Adipose tissue (tissue), 3 donors: ENCODE results near the gene ATP6V1G3. TPM values are rescaled to one million over a fixed set of nuclear protein-coding genes. Genes with fewer than 3 reads are reported as not detected.
"Not testable (repeated sequence)": the region's sequence is repeated elsewhere in the genome, so short reads cannot be mapped to it uniquely, and the experiment has no call there.

Experiments used
- H3K27ac ChIP-seq: one replicate; pipeline ENCODE4 v1.5.1; 2013; ENCODE audit warnings: low read depth, low read length
- WGBS, 3 donors: extraction: QIAGEN DNeasy Blood & Tissue Kit; methylation state at CpG; one replicate each; pipeline ENCODE4 v1.1.7; 2013; 5-methylcytosine and 5-hydroxymethylcytosine counted together
- polyA plus RNA-seq, 3 donors: library from polyadenylated mRNA; stranded (reverse); fragments of 200-250 nt; gene quantifications; one replicate each; pipeline ENCODE4 v1.2.3, GENCODE V29; 2013
- donor health status: healthy with polysubstance abuse.
- donor health status: Bipolar disorder and iron deficiency.
- donor health status: healthy.

ATP6V1G3 gene
- polyA plus RNA-seq, 3 donors, result not detected

GRCh38 chr1:198480876-198481275 is 59.6 kb downstream of the ATP6V1G3 start:
- H3K27ac ChIP-seq, result no peak overlapping the region
- WGBS, 3 donors, result 58 to 74% (median 60%) methylated on average over 2 of the region's 2 CpGs

GRCh38 chr1:198477354-198477753 is 63.1 kb downstream of the ATP6V1G3 start:
- not testable (repeated sequence) for H3K27ac ChIP-seq

Other genes starting within 250 kb of the ATP6V1G3 start
- gene PTPRC, start 98.4 kb upstream of the ATP6V1G3 start, polyA plus RNA-seq, result 10 to 100 TPM in 2 of 3 donors, 1 to 10 TPM in 1; 3.8 to 23.8 (median 12.6) TPM